Measurements from ENCODE around the gene TACC3. TPM values are rescaled to one million over a fixed set of nuclear protein-coding genes. Genes with fewer than 3 reads are reported as not detected.

Gene TACC3
- total RNA-seq, 2 donors from 2014 or later, result 73.4 to 91.8 TPM

DNA sequence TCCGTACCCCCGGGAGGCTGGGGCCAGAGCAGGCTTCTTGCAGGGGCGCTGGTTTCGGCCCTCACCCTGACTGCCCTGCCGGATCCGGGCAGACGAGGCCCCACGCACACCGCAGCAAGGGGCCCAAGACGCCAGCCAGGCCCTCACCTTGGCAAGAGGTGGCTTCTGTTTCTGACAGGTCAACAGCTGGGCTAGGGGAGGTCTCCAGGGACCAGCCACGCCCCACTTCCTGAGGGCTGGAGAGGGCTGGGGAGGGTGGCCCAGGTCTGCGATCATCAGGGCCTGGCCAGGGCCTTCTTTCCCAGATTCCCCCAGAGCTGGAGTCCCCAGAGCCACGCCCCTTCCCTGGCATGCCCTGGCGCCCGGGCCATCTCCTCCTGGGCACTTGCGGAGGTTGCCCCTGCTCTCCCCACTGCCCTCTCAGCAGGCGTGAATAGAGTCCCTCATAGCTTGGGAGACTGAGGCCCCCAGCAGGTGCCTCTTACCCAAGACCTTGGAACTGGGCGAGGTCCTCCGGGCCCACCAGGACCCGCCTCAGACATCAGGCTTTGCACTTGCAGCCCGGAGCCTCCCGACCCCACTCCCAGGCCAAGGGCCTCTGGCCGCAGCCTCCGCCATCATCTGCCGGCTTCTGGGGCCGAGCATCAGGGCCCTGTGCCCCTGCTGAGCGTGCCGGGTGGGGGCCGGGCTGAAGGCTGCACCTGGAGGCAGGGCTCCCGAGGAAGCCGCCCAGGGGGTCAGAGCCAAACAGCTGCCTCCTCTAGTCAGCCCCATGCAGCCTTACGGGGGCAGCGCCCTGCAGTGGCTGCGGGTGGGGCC is 65.4 kb downstream of the TACC3 start:
- peaks cover 2% of the 10 kb centered on the region for H3K4me1 Mint-ChIP-seq
- no peaks in the 10 kb centered on the region for H3K27me3 Mint-ChIP-seq
- H3K27ac Mint-ChIP-seq, result no peak overlapping the region
- no peaks in the 10 kb centered on the region for H3K36me3 Mint-ChIP-seq (ENCODE audit: low read depth)
- ATAC-seq (no peak), DNase-seq (no peak)
- H3K9me3 ChIP-seq (ENCODE audit: control insufficient read depth, low read length, poor library complexity, severe bottlenecking), result no peaks in the 10 kb centered on the region
- no peak overlapping the region for H3K4me3 Mint-ChIP-seq

GRCh38 chr4:1787411-1788077 is 66.2 kb downstream of the TACC3 start:
- Mint-ChIP-seq H3K4me1 (peaks cover 2% of the 10 kb centered on the region), H3K27me3 (no peaks in the 10 kb centered on the region), H3K36me3 (ENCODE audit: low read depth) (no peaks in the 10 kb centered on the region), H3K4me3 (no peak overlapping the region), H3K27ac (no peak overlapping the region)
- no peak for DNase-seq
- H3K9me3 ChIP-seq (ENCODE audit: control insufficient read depth, low read length, poor library complexity, severe bottlenecking), result no peaks in the 10 kb centered on the region
- ATAC-seq, result no peak

GRCh38 chr4:1788254-1788973 is 67.1 kb downstream of the TACC3 start:
- DNase-seq, result no peak
- Mint-ChIP-seq H3K4me3 (no peak overlapping the region), H3K27me3 (no peaks in the 10 kb centered on the region), H3K4me1 (peaks cover 2% of the 10 kb centered on the region), H3K27ac (no peak overlapping the region), H3K36me3 (ENCODE audit: low read depth) (no peaks in the 10 kb centered on the region)
- H3K9me3 ChIP-seq (ENCODE audit: control insufficient read depth, low read length, poor library complexity, severe bottlenecking), result no peaks in the 10 kb centered on the region
- no peak for ATAC-seq

DNA sequence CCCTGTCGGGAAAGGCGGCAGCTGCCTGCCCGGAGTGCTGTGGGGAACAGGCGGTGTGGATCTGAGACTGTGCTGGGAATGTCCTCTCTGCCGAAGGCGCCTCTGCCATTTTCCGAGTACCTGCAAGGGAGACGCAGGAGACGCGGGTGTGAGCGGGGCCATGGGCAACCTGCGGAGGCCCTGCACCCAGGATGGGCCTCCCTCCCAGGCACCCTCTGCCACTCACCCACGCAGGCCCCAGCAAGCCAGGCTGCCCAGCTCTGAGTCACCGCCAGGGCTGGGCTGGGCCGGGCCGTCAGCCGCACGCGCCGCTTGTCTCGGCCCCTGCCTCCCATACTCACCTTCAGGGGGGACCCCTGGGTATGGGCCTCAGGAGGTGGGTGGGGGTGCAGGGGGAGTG is 68.2 kb downstream of the TACC3 start:
- no peak for ATAC-seq
- no peak for DNase-seq
- H3K27me3 Mint-ChIP-seq, result no peaks in the 10 kb centered on the region
- no peaks in the 10 kb centered on the region for H3K36me3 Mint-ChIP-seq (ENCODE audit: low read depth)
- no peaks in the 10 kb centered on the region for H3K9me3 ChIP-seq (ENCODE audit: control insufficient read depth, low read length, poor library complexity, severe bottlenecking)
- peaks cover 2% of the 10 kb centered on the region for H3K4me1 Mint-ChIP-seq
- H3K27ac Mint-ChIP-seq, result no peak overlapping the region
- H3K4me3 Mint-ChIP-seq, result no peak overlapping the region

DNA sequence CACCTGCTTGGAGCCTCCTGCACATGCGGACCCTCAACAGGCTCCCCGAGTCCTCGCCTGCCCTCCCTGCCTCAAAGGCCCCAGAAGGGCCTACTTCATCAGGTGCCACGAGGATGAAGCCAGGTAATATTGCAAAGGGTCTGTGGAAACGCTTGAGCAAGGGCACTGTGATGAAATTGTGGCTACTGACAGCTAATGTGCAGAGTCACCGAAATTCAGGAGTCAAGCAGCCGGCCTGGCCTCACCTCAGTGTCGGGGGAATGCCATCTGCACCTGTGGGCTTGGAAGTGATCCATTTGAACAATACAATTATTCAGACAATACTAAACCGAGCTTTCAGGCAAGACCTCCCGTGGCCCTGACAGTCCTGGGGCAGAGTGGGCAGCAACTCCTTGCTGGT is 68.7 kb downstream of the TACC3 start:
- Mint-ChIP-seq H3K4me3 (no peak overlapping the region), H3K4me1 (peaks cover 2% of the 10 kb centered on the region), H3K27ac (no peak overlapping the region), H3K27me3 (no peaks in the 10 kb centered on the region), H3K36me3 (ENCODE audit: low read depth) (no peaks in the 10 kb centered on the region)
- ATAC-seq, result no peak
- no peaks in the 10 kb centered on the region for H3K9me3 ChIP-seq (ENCODE audit: control insufficient read depth, low read length, poor library complexity, severe bottlenecking)
- no peak for DNase-seq

- Mint-ChIP-seq H3K4me1 (peaks cover 2% of the 10 kb centered on the region), H3K27me3 (peaks cover 9% of the 10 kb centered on the region), H3K4me3 (peak overlapping the region; percentile 68), H3K27ac (no peak overlapping the region), H3K36me3 (ENCODE audit: low read depth) (no peaks in the 10 kb centered on the region)
- no peak for DNase-seq
- no peak for ATAC-seq
- no peaks in the 10 kb centered on the region for H3K9me3 ChIP-seq (ENCODE audit: control insufficient read depth, low read length, poor library complexity, severe bottlenecking)
Observed at GRCh38 chr4:1792158-1792831, 71.0 kb downstream of the TACC3 start.

GRCh38 chr4:1792832-1793495 is 71.6 kb downstream of the TACC3 start, which contains the start of gene FGFR3:
FGFR3 (plus strand) TSS chr4:1793293; CDS start chr4:1793935, 642 bp downstream.
- peaks cover 9% of the 10 kb centered on the region for H3K27me3 Mint-ChIP-seq
- H3K27ac Mint-ChIP-seq, result no peak within 1 kb of the TSS
- DNase-seq (peak; percentile 24 to 48 (median 43)), ATAC-seq (peak; percentile 87)
- peaks cover 2% of the 10 kb centered on the region for H3K4me1 Mint-ChIP-seq
- peak within 1 kb of the TSS; percentile 52 for H3K4me3 Mint-ChIP-seq
- no peaks in the 10 kb centered on the region for H3K9me3 ChIP-seq (ENCODE audit: control insufficient read depth, low read length, poor library complexity, severe bottlenecking)
- no peaks in the 10 kb centered on the region for H3K36me3 Mint-ChIP-seq (ENCODE audit: low read depth)

DNA sequence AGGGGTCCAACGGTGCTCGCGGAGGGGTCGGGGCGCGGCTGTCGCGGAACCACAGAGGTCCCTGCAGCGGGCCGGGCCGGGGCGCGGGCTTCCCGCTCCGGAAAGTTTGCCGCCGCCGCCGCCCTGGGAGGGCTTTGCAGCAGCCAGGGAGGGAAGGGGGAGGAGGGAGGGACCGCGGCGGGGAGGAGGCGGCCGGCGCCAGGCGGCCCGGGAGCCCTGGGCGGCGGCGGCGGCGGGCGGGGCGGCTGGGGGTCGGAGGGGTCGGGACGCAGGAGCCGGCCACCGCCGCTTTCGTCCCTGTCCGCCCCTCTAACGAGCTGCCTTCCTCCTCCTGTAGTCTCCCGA is 72.1 kb downstream of the TACC3 start:
- DNase-seq (peak; percentile 24 to 34 (median 34)), ATAC-seq (peak; percentile 61)
- no peaks in the 10 kb centered on the region for H3K9me3 ChIP-seq (ENCODE audit: control insufficient read depth, low read length, poor library complexity, severe bottlenecking)
- H3K27me3 Mint-ChIP-seq, result peaks cover 9% of the 10 kb centered on the region
- H3K36me3 Mint-ChIP-seq (ENCODE audit: low read depth), result no peaks in the 10 kb centered on the region
- peaks cover 2% of the 10 kb centered on the region for H3K4me1 Mint-ChIP-seq
- no peak overlapping the region for H3K27ac Mint-ChIP-seq
- no peak overlapping the region for H3K4me3 Mint-ChIP-seq

DNA sequence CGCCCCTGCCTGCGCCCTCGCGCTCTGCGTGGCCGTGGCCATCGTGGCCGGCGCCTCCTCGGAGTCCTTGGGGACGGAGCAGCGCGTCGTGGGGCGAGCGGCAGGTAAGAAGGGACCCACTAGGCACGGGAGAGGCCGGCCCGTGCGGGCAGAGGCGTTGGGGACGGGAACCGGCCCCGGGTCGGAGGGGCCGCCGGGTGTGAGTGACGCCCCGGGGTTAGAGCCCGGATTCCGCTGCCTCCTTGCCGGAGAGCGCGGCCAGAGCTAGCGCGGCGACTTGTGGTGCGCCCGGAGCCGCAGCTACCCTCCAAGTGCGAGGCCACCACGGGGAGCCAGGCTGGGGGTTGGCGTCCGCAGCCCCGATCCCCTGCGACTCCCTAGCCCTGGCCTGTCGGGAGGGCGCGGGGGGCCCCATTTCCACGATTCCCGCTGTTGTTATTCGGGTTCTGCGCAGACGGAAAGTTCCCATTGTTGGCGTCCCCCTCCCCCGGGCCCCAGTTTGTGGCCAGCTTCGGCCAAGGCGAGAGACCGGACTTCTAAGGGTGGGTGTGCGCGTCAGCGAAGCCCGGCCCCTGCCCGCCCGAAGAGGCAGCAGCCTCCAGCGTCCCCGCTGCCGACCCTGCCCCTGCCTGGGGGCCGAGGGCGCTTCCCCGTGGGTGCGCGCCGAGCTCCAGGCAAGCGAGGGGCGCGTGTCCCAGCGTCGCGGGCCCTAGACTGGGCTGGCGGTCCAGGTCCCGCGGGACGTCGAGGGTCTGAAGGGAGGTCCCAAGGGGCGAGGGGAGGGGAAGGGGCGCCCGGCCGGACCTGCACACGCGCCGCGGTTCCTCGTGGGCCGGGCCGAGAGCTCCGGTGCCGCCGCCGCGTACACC is 72.9 kb downstream of the TACC3 start:
- Mint-ChIP-seq H3K4me1 (peaks cover 2% of the 10 kb centered on the region), H3K27me3 (peaks cover 13% of the 10 kb centered on the region), H3K36me3 (ENCODE audit: low read depth) (no peaks in the 10 kb centered on the region), H3K27ac (no peak overlapping the region), H3K4me3 (peak overlapping the region; percentile 52)
- no peaks in the 10 kb centered on the region for H3K9me3 ChIP-seq (ENCODE audit: control insufficient read depth, low read length, poor library complexity, severe bottlenecking)
- ATAC-seq, result no peak
- no peak for DNase-seq

Measured in T-helper 17 cell (primary cell).